Muscle layer of colon (tissue), 2 donors: ENCODE measurements around the gene ENTPD6.

Experiments used
- H3K27ac ChIP-seq: one replicate; pipeline ENCODE4 v1.7.0; 2013; ENCODE audit warnings: low read depth, mild to moderate bottlenecking, low read length, moderate library complexity
- H3K27me3 ChIP-seq, 2 donors: one replicate each; pipeline ENCODE4 v1.7.0; 2013; ENCODE audit warnings: low read length in 2 of 2, mild to moderate bottlenecking in 2 of 2; ENCODE audit not compliant: insufficient read depth in 2 of 2, control insufficient read depth in 1 of 2
- H3K36me3 ChIP-seq: one replicate; pipeline ENCODE4 v1.7.0; 2013; ENCODE audit warnings: mild to moderate bottlenecking, low read length; ENCODE audit not compliant: insufficient read depth
- H3K4me1 ChIP-seq: one replicate; pipeline ENCODE4 v1.7.0; 2013; ENCODE audit warnings: mild to moderate bottlenecking, low read length; ENCODE audit not compliant: insufficient read depth
- H3K4me3 ChIP-seq, 2 donors: one replicate each; pipeline ENCODE4 v1.7.0; 2013; ENCODE audit warnings: low read length in 2 of 2, low read depth in 1 of 2, mild to moderate bottlenecking in 1 of 2, moderate library complexity in 1 of 2
- H3K9ac ChIP-seq: one replicate; pipeline ENCODE4 v1.7.0; 2013; ENCODE audit warnings: low read length
- H3K9me3 ChIP-seq: one replicate; pipeline ENCODE4 v1.7.0; 2013; ENCODE audit warnings: mild to moderate bottlenecking, low read length
- donor health status: abdominal sarcoma.
- donor health status: Adenocarcinoma of cecum.

The ENTPD6 gene

GRCh38 chr20:25212242-25212641 lies 16.7 kb downstream of the ENTPD6 start:
- no peaks in the 10 kb centered on the region for H3K4me1 ChIP-seq
- H3K27ac ChIP-seq: no peak overlapping the region
- H3K4me3 ChIP-seq: no peak overlapping the region
- no peaks in the 10 kb centered on the region for H3K9me3 ChIP-seq
- no peak overlapping the region for H3K9ac ChIP-seq
- peaks cover 56% of the 10 kb centered on the region for H3K36me3 ChIP-seq
- no peaks in the 10 kb centered on the region for H3K27me3 ChIP-seq

- no peaks in the 10 kb centered on the region for H3K27me3 ChIP-seq
- H3K9me3 ChIP-seq: no peaks in the 10 kb centered on the region
- H3K4me1 ChIP-seq: no peaks in the 10 kb centered on the region
- no peak overlapping the region for H3K4me3 ChIP-seq
- no peak overlapping the region for H3K9ac ChIP-seq
- H3K27ac ChIP-seq: no peak overlapping the region
- H3K36me3 ChIP-seq: peaks cover 72% of the 10 kb centered on the region
Measured at GRCh38 chr20:25213566-25214425, 18.3 kb downstream of the ENTPD6 start.

GRCh38 chr20:25214426-25214790 lies 18.9 kb downstream of the ENTPD6 start:
- no peak overlapping the region for H3K27ac ChIP-seq
- peaks cover 72% of the 10 kb centered on the region for H3K36me3 ChIP-seq
- no peaks in the 10 kb centered on the region for H3K4me1 ChIP-seq
- H3K27me3 ChIP-seq: no peaks in the 10 kb centered on the region
- H3K9ac ChIP-seq: no peak overlapping the region
- no peak overlapping the region for H3K4me3 ChIP-seq
- H3K9me3 ChIP-seq: no peaks in the 10 kb centered on the region

- Histone ChIP-seq H3K4me3 (no peak overlapping the region), H3K4me1 (no peaks in the 10 kb centered on the region), H3K9ac (no peak overlapping the region), H3K9me3 (no peaks in the 10 kb centered on the region), H3K27ac (no peak overlapping the region), H3K27me3 (no peaks in the 10 kb centered on the region), H3K36me3 (peaks cover 72% of the 10 kb centered on the region)
Measured at GRCh38 chr20:25214819-25215218, 19.3 kb downstream of the ENTPD6 start.

- H3K36me3 ChIP-seq: peaks cover 74% of the 10 kb centered on the region
- H3K27ac ChIP-seq: no peak overlapping the region
- H3K4me1 ChIP-seq: no peaks in the 10 kb centered on the region
- H3K4me3 ChIP-seq: no peak overlapping the region
- no peaks in the 10 kb centered on the region for H3K9me3 ChIP-seq
- H3K27me3 ChIP-seq: no peaks in the 10 kb centered on the region
- H3K9ac ChIP-seq: no peak overlapping the region
Measured at GRCh38 chr20:25215521-25215920, 20.0 kb downstream of the ENTPD6 start.

GRCh38 chr20:25216199-25216945 lies 20.9 kb downstream of the ENTPD6 start:
- Histone ChIP-seq H3K4me1 (no peaks in the 10 kb centered on the region), H3K27me3 (no peaks in the 10 kb centered on the region), H3K9me3 (no peaks in the 10 kb centered on the region), H3K9ac (no peak overlapping the region), H3K36me3 (peaks cover 76% of the 10 kb centered on the region), H3K27ac (no peak overlapping the region), H3K4me3 (no peak overlapping the region)

GRCh38 chr20:25217161-25218108 lies 21.9 kb downstream of the ENTPD6 start:
- Histone ChIP-seq H3K27ac (no peak overlapping the region), H3K4me3 (no peak overlapping the region), H3K9me3 (no peaks in the 10 kb centered on the region), H3K36me3 (peaks cover 66% of the 10 kb centered on the region), H3K9ac (no peak overlapping the region), H3K27me3 (no peaks in the 10 kb centered on the region), H3K4me1 (no peaks in the 10 kb centered on the region)

GRCh38 chr20:25218109-25218486 lies 22.6 kb downstream of the ENTPD6 start:
- Histone ChIP-seq H3K27me3 (no peaks in the 10 kb centered on the region), H3K9me3 (no peaks in the 10 kb centered on the region), H3K27ac (no peak overlapping the region), H3K36me3 (peaks cover 62% of the 10 kb centered on the region), H3K9ac (no peak overlapping the region), H3K4me1 (no peaks in the 10 kb centered on the region), H3K4me3 (no peak overlapping the region)

- Histone ChIP-seq H3K4me1 (no peaks in the 10 kb centered on the region), H3K4me3 (no peak overlapping the region), H3K27ac (no peak overlapping the region), H3K9ac (no peak overlapping the region), H3K9me3 (no peaks in the 10 kb centered on the region), H3K27me3 (no peaks in the 10 kb centered on the region), H3K36me3 (peaks cover 58% of the 10 kb centered on the region)
Measured at GRCh38 chr20:25218492-25218891, 23.0 kb downstream of the ENTPD6 start.

GRCh38 chr20:25219365-25219764 lies 23.9 kb downstream of the ENTPD6 start:
- peaks cover 50% of the 10 kb centered on the region for H3K36me3 ChIP-seq
- H3K27me3 ChIP-seq: no peaks in the 10 kb centered on the region
- no peak overlapping the region for H3K4me3 ChIP-seq
- no peak overlapping the region for H3K27ac ChIP-seq
- H3K9ac ChIP-seq: no peak overlapping the region
- no peaks in the 10 kb centered on the region for H3K4me1 ChIP-seq
- no peaks in the 10 kb centered on the region for H3K9me3 ChIP-seq
